ENCODE data around the gene ETFA.
A peak's percentile ranks its signal among the peaks of the same experiment; 100 is the strongest.

The ETFA gene

GRCh38 chr15:76311100-76311953 lies at the start of gene ETFA:
Gene ETFA, minus strand, starts transcription at chr15:76311469. Its CDS starts 81 bp downstream, at chr15:76311388.
- DNase-seq = peak; percentile 96
- TF ChIP-seq POLR2A (IDR thresholded peaks at IDR 0.05; ENCODE audit: low read length) (peak; percentile 94), GATA1 (IDR thresholded peaks at IDR 0.05; ENCODE audit: low read depth, low read length) (no peak)

- TF ChIP-seq GATA1 (IDR thresholded peaks at IDR 0.05; ENCODE audit: low read depth, low read length) (no peak), POLR2A (IDR thresholded peaks at IDR 0.05; ENCODE audit: low read length) (no peak)
Measured at GRCh38 chr15:76360416-76360815, 49.1 kb upstream of the ETFA start.

GRCh38 chr15:76359152-76359551 lies 47.9 kb upstream of the ETFA start:
- no peak for DNase-seq
- TF ChIP-seq POLR2A (IDR thresholded peaks at IDR 0.05; ENCODE audit: low read length) (no peak), GATA1 (IDR thresholded peaks at IDR 0.05; ENCODE audit: low read depth, low read length) (no peak)

More at GRCh38 chr15:76360416-76360815, 49.1 kb upstream of the ETFA start:
- no peak for DNase-seq

GRCh38 chr15:76358453-76358852 lies 47.2 kb upstream of the ETFA start:
- DNase-seq = no peak
- TF ChIP-seq POLR2A (IDR thresholded peaks at IDR 0.05; ENCODE audit: low read length) (no peak), GATA1 (IDR thresholded peaks at IDR 0.05; ENCODE audit: low read depth, low read length) (no peak)

- no peak for DNase-seq
- TF ChIP-seq POLR2A (IDR thresholded peaks at IDR 0.05; ENCODE audit: low read length) = no peak
- no peak for TF ChIP-seq GATA1 (IDR thresholded peaks at IDR 0.05; ENCODE audit: low read depth, low read length)
Measured at GRCh38 chr15:76354823-76355440, 43.7 kb upstream of the ETFA start.

GRCh38 chr15:76353903-76354302 lies 42.6 kb upstream of the ETFA start:
- no peak for DNase-seq
- TF ChIP-seq POLR2A (IDR thresholded peaks at IDR 0.05; ENCODE audit: low read length) (no peak), GATA1 (IDR thresholded peaks at IDR 0.05; ENCODE audit: low read depth, low read length) (no peak)

GRCh38 chr15:76353023-76353577 lies 41.8 kb upstream of the ETFA start:
- no peak for DNase-seq
- TF ChIP-seq GATA1 (IDR thresholded peaks at IDR 0.05; ENCODE audit: low read depth, low read length) (no peak), POLR2A (IDR thresholded peaks at IDR 0.05; ENCODE audit: low read length) (no peak)

- TF ChIP-seq POLR2A (IDR thresholded peaks at IDR 0.05; ENCODE audit: low read length) (no peak), GATA1 (IDR thresholded peaks at IDR 0.05; ENCODE audit: low read depth, low read length) (no peak)
- no peak for DNase-seq
Measured at GRCh38 chr15:76349301-76350070, 38.2 kb upstream of the ETFA start.

- no peak for DNase-seq
- TF ChIP-seq POLR2A (IDR thresholded peaks at IDR 0.05; ENCODE audit: low read length) = no peak
- no peak for TF ChIP-seq GATA1 (IDR thresholded peaks at IDR 0.05; ENCODE audit: low read depth, low read length)
Measured at GRCh38 chr15:76347482-76348055, 36.3 kb upstream of the ETFA start.

- DNase-seq = no peak
- TF ChIP-seq POLR2A (IDR thresholded peaks at IDR 0.05; ENCODE audit: low read length) (no peak), GATA1 (IDR thresholded peaks at IDR 0.05; ENCODE audit: low read depth, low read length) (no peak)
Measured at GRCh38 chr15:76346669-76347481, 35.6 kb upstream of the ETFA start.

- TF ChIP-seq POLR2A (IDR thresholded peaks at IDR 0.05; ENCODE audit: low read length) (no peak), GATA1 (IDR thresholded peaks at IDR 0.05; ENCODE audit: low read depth, low read length) (no peak)
- no peak for DNase-seq
Measured at GRCh38 chr15:76345880-76346668, 34.8 kb upstream of the ETFA start.

GRCh38 chr15:76345583-76345879 lies 34.3 kb upstream of the ETFA start:
- no peak for DNase-seq
- no peak for TF ChIP-seq GATA1 (IDR thresholded peaks at IDR 0.05; ENCODE audit: low read depth, low read length)
- no peak for TF ChIP-seq POLR2A (IDR thresholded peaks at IDR 0.05; ENCODE audit: low read length)

Data from erythroblast (primary cell).